HG03460 (cell line): ENCODE results near the gene BAMBI.
"Not testable (repeated sequence)": the region's sequence is repeated elsewhere in the genome, so short reads cannot be mapped to it uniquely, and the experiment has no call there.

ENCODE experiments used
- ATAC-seq: cut with Tn5 transposase; IDR thresholded peaks from one replicate; pipeline ENCODE4 v1.9.1; 2021; ENCODE audit not compliant: unreplicated experiment

The BAMBI gene, protein sequence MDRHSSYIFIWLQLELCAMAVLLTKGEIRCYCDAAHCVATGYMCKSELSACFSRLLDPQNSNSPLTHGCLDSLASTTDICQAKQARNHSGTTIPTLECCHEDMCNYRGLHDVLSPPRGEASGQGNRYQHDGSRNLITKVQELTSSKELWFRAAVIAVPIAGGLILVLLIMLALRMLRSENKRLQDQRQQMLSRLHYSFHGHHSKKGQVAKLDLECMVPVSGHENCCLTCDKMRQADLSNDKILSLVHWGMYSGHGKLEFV

DNA sequence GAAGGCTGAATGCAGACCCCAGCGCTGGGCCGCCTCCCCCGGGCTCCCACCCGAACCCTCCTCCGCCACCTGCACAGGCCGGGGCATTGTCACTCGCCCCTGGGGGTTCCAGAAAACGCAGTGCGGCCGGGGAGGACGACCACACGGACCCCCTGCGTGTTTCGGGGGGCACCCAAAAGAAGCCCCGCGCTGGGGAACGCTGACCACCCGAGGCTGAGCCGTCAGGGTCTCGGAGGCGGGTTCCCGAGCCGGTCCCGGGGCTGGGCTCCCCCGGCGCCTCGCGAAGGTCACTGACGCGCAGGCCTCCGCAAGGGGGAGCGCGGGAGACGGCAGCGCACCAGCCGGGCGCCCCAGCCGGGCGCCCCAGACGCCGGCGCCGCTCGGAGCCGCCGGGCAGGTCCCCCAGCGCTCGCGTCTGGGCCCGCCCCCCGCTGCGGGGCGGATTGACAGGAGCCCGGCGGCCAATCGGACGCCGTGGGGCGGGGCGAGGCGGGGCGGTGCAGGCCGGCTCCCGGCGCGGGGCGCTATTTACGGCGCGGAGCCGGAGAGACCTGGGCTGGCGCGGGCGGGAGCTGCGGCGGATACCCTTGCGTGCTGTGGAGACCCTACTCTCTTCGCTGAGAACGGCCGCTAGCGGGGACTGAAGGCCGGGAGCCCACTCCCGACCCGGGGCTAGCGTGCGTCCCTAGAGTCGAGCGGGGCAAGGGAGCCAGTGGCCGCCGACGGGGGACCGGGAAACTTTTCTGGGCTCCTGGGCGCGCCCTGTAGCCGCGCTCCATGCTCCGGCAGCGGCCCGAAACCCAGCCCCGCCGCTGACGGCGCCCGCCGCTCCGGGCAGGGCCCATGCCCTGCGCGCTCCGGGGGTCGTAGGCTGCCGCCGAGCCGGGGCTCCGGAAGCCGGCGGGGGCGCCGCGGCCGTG is at the start of gene BAMBI:
Gene BAMBI, plus strand, starts transcription at position 554 of the 920 bp plus-strand sequence. CDS start 377 bp downstream, outside the sequence.
- ATAC-seq: peak; percentile 98

DNA sequence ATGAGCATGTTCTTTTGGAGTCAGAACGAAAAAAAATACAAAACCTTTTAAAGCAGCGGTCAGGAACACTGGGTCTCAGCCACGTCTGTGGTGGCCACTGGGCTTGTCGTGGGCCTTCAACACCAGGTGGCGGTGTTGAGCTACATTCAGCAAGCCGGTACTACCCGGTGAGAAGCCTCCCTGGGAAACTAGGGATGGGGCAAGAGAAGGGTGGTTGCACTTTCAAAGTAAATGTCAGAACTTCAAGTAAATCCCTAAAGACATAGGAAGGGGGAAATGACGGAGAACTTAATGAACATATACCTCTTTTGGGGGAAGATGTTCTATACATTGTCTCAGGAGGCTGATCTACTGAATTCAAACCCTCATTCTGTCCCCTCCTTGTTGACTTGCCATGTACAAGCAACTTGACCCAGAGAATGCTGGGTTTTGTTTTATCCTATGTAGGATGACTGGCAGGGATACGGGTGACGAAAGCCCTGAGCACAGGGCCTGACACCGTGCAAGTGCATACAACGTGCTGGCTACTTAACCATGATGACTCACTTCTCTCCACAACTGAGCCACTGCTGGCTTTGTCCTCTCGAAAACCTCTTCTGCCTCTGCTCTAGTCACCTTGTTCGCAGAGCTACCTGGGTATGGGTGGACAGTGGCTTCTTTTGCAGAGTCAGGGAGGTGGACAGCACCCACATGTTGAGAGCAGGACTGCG is 49.0 kb upstream of the BAMBI start:
- peak; percentile 79 for ATAC-seq

DNA sequence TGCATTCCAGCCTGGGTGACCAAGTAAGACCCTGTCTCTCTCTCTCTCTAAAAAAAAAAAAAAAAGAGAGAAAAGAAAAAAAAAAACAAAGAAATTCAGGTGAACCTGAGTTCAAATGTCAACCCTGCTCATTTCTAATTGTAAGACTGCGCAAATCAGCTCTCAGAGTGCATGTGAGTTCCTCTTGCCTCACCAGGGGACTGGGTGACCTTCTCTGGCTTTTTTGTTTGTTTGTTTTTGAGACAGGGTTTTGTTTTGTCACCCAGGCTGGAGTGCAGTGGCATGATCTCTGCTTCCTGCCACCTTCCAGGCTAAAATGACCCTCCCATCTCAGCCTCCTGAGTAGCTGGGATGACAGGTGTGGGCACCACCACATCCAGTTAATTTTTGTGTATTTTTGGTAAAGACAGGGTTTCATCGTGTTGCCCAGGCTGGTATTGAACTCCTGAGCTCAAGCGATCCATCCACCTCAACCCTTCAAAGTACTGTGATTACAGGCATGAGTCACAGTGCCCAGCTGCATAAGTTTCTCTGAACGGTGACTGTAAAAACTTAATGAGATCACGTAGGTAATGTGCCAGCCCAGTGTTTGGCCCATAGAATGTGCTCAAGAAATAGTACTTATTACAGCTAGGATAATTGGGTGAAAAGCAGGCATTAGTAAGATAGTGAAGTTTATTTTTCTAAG is 45.3 kb upstream of the BAMBI start:
- ATAC-seq: no peak

DNA sequence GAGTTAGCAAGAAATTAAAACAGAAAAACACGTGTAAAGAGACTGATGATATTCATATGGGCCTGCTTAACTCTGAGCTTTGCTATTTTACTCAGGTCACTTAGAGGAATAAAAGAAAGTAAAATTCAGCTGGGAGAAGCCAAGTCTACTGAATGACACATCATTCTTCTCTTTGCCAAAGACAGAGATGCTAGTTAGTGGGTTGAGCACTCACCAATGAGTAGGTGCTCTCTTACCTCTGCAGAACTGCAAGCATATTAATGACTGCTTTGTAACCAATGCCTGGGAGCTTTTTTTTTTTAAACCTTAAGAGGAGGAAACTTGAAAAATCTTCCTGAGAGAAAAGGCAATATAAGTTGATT is 44.8 kb upstream of the BAMBI start:
- no peak for ATAC-seq

DNA sequence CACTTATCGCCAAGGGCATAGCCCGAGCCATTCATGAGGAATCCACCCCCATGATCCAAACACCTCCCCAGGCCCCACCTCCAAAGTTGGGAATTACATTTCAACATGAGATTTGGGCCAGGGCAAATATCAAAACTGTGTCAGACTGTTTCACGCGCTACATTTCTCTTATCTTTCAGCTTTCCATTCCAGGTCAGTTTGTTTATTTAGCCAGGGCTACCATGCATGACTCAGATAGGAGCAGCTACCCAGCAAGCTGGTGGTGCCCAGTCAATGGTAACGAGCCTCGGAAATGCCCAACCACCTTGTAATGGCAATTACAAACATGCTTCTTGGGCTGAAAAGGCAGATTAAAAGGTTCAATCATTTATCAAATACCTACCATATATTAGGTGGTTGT is 43.6 kb upstream of the BAMBI start:
- no peak for ATAC-seq

DNA sequence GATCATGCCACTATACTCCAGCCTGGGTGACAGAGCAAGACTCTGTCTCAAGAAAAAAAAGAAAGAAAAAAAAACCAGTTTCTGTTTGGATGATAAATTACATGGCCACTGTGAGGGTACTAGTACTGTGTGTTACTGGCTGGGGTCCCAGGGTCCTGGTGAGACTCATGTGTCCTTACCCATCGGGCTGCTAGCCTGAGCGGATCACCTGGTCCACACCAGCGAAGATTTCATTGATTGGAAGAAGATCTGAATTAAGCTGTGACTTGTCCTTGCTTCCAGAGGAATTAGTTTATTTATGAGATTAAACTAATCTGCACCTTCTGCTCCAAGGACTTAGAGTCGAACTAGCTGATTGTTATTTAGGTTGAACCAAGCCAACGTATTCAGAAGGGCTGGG is 40.0 kb upstream of the BAMBI start:
- no peak for ATAC-seq

DNA sequence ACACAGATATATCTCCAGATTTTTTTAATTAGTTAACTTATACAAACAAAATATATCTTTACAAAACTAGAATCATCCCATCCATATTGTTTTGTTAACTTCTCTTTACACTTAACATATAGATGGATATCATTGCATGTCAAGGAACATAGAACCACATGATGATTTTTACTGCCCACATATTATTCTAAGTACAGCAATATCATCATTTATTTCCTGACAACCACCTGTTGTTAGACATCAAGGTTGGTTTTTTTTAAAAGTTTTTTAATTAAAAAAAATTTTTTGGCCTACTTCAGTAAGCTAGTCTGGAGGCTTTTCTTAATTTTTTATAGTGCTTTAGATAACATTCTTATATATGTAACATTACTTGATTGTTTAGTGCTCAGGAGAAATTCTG is 38.9 kb upstream of the BAMBI start:
- ATAC-seq: no peak

DNA sequence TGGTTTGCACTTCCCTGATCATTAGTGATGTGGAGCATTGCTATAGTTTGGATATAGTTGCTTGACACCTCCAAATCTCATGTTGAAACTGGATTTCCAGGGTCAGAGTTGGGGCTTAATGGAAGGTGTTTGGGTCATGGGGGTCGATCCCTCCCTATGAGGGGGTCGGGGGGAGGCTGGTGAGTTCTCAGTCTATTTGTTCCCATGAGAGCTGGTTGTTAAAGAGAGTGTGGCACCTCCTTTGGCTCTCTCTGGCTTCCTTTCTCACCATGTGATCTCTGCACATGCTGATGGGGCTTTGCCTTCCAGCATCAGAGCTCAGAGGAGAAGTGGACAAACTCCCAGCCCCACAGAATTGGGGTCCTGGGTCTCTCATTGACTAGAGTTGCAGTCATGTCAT is 36.8 kb upstream of the BAMBI start:
- ATAC-seq: no peak

DNA sequence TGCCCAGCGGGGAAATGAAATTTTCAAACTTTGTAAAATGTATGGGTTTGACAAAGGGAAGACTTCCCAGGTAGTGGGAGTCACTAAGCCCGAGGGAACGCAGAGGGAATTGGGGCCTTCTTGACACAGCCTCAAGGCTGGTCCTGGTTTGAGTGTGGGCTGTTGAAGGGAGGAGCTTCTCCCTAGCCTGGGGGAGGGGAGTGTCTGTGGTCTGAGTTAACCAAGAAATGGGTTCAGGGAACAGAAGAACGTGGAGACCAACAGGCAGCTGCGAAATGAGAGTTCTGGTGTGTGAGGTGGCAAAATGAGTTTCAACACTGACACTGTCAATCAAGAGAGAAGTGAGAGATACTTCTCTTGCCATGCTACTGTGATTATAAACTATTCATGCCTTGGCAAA is 32.7 kb upstream of the BAMBI start:
- ATAC-seq: no peak

DNA sequence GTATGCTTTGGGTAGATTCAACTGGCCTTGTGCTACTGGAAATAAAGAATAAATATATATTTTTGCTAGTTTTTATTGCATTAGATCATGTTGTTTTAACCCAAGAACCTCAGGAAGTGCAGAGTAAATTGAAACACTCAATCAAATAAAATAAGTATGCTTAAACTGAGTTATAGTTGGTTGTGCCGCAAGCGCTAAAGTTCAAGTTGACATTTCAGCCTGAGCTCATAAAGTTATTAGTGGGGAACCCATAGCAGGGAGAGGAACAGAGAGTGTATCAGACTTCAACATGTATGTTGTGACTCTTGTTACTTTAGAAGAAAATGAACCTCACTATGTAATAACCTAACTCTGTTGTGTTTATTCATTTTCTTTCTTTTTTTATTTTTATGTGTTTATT is 25.2 kb upstream of the BAMBI start:
- ATAC-seq: no peak

DNA sequence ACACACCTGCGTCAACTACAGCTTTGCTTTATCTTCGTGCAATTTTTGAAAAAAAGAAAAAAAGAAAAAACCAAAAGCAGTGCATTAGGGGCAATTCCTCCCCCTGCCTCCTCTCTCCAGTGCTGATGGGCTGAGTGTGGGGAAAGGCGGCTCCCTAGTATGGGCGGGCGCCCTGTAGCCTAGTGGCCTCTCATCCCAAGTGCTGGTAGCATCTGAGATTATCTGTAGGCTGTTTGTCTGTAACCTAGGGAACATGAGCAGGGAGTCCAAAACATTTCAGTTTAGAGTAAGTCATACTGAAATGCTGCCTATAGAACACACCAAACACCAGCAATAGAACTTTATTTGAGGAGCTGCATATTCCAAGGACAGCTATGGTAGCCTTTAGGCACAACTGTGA is 24.6 kb upstream of the BAMBI start:
- ATAC-seq: no peak

DNA sequence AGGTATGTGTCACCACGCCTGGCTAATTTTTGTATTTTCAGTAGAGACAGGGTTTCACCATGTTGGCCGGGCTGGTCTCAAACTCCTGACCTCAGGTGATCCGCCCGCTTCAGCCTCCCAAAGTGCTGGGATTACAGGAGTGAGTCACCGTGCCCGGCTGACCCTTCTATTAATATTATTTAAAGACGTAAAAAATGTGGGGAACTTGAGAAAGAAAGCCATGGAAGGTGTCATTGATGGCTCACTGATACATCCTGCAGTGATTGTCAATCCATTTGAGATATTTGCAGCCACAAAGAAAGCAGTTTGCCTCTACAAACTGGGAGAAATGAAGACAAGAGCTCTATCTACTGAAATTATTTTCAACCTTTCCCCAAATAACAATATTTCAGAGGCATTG is 18.5 kb upstream of the BAMBI start:
- not testable (repeated sequence) for ATAC-seq

DNA sequence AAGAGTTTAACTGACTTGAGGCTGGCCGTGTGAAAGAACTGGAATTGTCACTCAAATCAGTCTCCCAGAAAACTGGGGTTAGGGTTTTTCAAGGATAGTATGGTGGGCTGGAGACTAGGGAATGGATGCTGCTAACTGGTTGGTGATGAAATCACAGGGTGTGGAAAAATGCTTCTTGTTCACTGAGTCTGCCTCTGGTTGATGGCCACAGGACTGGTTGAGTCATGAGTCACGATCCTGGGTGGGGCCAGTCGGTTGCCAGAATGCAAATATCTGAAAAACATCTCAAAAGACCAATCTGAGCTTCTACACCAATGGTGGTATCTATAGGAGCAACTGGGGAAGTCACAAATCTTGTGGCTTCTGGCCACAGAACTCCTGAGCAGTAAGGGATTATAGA is 16.3 kb upstream of the BAMBI start:
- ATAC-seq: no peak

DNA sequence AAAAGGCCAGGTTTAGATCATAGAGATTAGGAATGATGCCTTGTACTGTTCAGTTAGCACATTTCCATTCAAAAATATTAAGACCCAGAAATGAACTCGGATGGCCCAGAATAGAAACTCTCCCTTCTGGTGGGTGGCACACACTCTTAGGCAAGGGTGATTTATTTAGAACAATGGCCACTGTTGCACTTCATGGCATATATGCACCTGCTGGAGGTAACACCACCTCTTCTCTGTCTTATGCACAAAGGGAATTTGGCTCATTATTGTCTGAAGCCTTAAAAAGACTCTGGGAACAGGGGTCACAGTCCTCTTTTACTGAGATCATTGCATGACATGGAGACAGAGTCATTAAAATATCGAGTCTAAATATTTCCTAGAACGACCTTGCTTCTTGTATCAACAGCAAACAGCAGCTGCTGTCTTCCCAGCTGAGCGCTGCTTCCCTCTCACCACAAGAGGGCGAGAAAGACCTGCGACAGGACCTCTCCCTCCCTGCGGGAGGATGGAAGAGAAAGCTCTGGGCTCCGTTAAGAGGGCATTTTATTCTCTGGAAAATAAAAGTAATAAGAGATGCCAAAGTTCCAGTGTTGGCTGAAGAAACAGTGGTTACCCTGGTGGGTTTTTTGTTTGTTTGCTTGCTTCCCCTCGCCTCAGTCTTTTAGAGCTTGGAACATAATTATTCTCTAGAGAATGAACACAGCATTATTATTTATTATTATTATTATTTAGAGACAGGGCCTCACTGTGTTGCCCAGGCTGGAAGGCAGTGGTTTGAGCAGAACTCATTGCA is 13.5 kb upstream of the BAMBI start:
- ATAC-seq: peak; percentile 85

DNA sequence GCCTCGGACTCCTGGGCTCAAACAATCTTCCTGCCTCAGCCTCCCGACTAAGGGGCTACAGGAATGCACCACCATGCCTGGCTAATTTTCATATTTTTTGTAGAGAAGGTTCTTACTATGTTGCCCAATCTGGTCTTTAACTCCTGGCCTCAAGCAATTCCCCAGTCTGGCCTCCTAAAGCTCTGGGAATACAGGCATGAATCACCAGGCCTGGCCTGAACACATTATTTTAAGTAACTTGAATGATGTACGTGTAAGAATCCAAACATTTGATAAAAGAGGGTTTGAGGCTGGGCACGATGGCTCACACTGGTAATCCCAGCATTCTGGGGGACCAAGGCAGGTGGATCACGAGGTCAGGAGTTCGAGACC is 13.0 kb upstream of the BAMBI start:
- no peak for ATAC-seq

DNA sequence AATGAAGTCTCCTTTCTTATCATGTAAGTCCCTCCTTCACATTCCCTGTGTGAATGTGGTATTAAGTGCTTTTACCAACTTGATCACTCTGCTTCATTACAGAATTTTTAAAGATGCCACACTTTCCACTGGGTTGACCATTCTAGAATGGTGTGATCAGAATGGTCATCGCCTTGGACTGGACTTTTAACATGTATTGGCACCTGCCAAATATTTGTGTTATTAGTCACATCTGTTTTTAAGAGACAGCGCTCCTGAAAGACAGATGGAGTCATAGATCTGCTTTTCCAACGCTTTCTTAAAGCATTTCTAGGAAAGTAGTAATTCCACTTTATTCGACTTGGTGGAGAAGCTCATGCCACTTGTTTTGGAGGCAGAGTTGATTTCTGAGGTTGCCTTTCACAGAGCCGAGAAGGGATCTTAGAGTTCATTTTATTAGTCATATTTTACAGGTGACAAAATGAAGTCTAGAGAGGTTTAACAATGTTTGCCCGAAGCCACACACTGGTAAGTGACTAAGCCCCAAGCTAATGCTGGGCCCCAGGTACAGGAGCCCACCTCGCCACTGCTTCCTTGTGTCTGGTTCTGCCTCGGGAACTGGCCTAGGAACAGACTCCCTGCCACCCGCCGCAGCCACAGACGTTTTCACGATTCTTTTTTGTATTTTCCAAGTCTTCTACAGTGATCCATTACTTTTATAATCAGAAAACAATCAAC is 10.4 kb upstream of the BAMBI start:
- no peak for ATAC-seq

DNA sequence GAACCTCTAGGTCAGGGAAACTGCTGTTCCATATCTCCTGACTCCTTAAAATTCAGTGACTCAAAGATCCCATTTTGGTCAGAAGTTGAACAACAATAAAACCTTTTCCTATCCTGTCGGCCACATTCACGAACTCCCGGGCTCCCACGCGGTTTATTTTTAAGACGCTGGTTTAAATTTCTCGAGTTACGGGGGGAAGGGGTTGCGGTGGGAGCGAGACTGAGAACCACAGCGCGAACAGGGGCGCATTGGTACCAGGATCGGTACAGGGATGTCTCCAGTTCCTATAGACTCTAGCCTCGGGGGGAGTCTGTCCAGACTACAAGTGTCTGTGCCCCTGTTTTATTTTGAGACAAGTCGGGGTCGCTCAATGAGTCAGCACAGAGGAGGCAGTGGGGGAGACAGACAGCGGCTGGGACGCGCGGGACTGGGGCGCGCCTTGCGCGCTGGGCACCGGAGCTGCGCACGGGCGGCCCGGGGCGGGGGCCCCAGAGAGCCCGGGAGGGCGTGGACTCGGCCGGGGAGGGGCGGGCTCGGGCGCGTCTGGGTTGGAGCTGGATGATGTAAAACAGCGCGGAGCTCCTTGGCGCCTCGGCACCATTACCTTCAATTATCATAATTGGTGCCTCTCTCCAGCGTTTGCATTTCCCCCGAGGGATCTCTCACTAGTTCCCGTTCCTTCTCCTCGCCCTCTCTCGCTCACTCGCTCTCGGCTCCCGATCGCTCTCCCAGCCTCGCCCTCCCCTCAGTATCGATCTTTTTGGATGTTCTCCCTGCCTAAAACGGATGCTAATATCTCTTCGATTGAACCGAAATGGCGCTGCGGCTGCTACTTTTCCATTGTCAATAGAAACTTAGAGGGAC is 8.7 kb upstream of the BAMBI start:
- ATAC-seq: no peak

DNA sequence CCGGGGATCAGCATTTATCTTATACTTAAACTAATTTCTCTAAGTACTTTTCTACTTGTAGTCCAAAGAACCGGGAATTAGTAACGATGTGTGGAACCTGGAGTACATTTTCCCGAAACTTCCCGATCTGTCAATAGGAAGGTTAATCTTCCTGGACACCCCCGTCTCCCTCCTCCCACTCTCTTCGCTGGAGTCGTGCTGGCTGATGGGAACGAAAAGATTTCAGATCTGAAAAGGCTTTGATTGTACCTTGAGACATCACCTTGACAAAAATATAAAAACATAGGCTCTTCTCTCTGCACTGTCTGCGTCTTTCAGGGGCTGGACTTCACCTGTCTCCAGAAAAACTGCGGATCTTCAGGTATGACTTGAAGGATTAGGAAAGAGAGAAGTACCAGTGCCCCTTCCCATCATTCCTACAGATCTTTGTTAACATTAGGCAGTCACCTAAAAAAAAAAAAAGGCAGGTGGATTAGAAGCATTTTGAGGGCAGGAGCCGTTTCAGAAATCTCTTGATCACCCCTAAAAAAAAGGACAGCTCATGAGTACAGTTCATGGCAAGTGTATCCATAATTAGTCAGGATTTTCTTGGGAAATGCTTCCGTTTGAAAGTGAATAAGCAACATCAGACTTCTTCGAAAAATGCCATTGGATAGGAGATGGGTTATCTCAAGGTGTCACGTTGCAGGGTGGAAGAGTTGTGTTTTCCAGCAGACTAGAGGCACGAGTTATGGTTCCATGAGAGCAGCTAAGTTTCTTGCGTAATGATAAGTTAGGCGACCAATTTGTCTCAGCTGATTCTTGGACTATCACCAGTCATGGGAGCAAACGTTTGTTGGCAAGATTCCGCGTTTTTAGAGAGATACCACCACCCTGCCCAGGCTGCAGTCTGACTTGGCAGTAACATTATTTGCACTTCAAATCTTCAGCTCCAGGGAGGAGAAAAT is 7.8 kb upstream of the BAMBI start:
- no peak for ATAC-seq
